Rectal smooth muscle tissue (tissue), 1 donor: Measurements from ENCODE around the gene TTK.
"Not testable (repeated sequence)": the region's sequence is repeated elsewhere in the genome, so short reads cannot be mapped to it uniquely, and the experiment has no call there.

Experiments
- H3K27ac ChIP-seq: one replicate; pipeline ENCODE4 v1.7.0; 2013; ENCODE audit warnings: low read depth, low read length, inconsistent platforms
- H3K27me3 ChIP-seq: one replicate; pipeline ENCODE4 v1.7.0; 2013; ENCODE audit warnings: low read length; ENCODE audit not compliant: control insufficient read depth, insufficient read depth
- H3K36me3 ChIP-seq: one replicate; pipeline ENCODE4 v1.7.0; 2013; ENCODE audit warnings: low read length; ENCODE audit not compliant: control insufficient read depth, insufficient read depth
- H3K4me1 ChIP-seq: one replicate; pipeline ENCODE4 v1.7.0; 2013; ENCODE audit warnings: low read length; ENCODE audit not compliant: control insufficient read depth, insufficient read depth
- H3K4me3 ChIP-seq: one replicate; pipeline ENCODE4 v1.7.0; 2013; ENCODE audit warnings: low read length
- H3K9ac ChIP-seq: one replicate; pipeline ENCODE4 v1.7.0; 2013; ENCODE audit warnings: low read length

Gene TTK

GRCh38 chr6:80029470-80029869, 25.0 kb downstream of the TTK start:
- Histone ChIP-seq H3K27me3 (no peaks in the 10 kb centered on the region), H3K4me1 (no peaks in the 10 kb centered on the region), H3K4me3 (no peak overlapping the region), H3K36me3 (no peaks in the 10 kb centered on the region), H3K9ac (no peak overlapping the region), H3K27ac (no peak overlapping the region)

- H3K9ac ChIP-seq, H3K4me3 ChIP-seq, H3K4me1 ChIP-seq, H3K27me3 ChIP-seq, H3K27ac ChIP-seq, H3K36me3 ChIP-seq: not testable (repeated sequence)
Observed at GRCh38 chr6:80048220-80048619, 43.8 kb downstream of the TTK start.

- no peaks in the 10 kb centered on the region for H3K36me3 ChIP-seq
- H3K27ac ChIP-seq = no peak overlapping the region
- H3K4me3 ChIP-seq = no peak overlapping the region
- no peaks in the 10 kb centered on the region for H3K27me3 ChIP-seq
- H3K9ac ChIP-seq = no peak overlapping the region
- no peaks in the 10 kb centered on the region for H3K4me1 ChIP-seq
Observed at GRCh38 chr6:80060774-80061173, 56.3 kb downstream of the TTK start.

GRCh38 chr6:80068146-80068545, 63.7 kb downstream of the TTK start:
- H3K4me1 ChIP-seq, H3K27ac ChIP-seq, H3K9ac ChIP-seq, H3K36me3 ChIP-seq, H3K27me3 ChIP-seq, H3K4me3 ChIP-seq: not testable (repeated sequence)

GRCh38 chr6:80070431-80070830, 66.0 kb downstream of the TTK start:
- not testable (repeated sequence) for H3K9ac ChIP-seq, H3K27me3 ChIP-seq, H3K36me3 ChIP-seq, H3K4me3 ChIP-seq, H3K4me1 ChIP-seq, H3K27ac ChIP-seq

GRCh38 chr6:80077067-80077466, 72.6 kb downstream of the TTK start:
- Histone ChIP-seq H3K27me3 (no peaks in the 10 kb centered on the region), H3K36me3 (no peaks in the 10 kb centered on the region), H3K4me1 (no peaks in the 10 kb centered on the region), H3K4me3 (no peak overlapping the region), H3K27ac (no peak overlapping the region), H3K9ac (no peak overlapping the region)

- no peaks in the 10 kb centered on the region for H3K4me1 ChIP-seq
- H3K4me3 ChIP-seq = no peak overlapping the region
Observed at GRCh38 chr6:80088637-80089036, 84.2 kb downstream of the TTK start.

GRCh38 chr6:80091506-80091905, 87.1 kb downstream of the TTK start:
- Histone ChIP-seq H3K27me3 (no peaks in the 10 kb centered on the region), H3K9ac (no peak overlapping the region), H3K36me3 (no peaks in the 10 kb centered on the region), H3K27ac (no peak overlapping the region), H3K4me1 (no peaks in the 10 kb centered on the region), H3K4me3 (no peak overlapping the region)

More at GRCh38 chr6:80088637-80089036, 84.2 kb downstream of the TTK start:
- H3K36me3 ChIP-seq = no peaks in the 10 kb centered on the region
- no peaks in the 10 kb centered on the region for H3K27me3 ChIP-seq
- H3K9ac ChIP-seq = no peak overlapping the region
- no peak overlapping the region for H3K27ac ChIP-seq
